SKM-1 (cell line): ENCODE data around the gene NXPE2.
A peak's percentile ranks its signal among the peaks of the same experiment; 100 is the strongest.

Source experiments
- DNase-seq: peaks from one replicate; lab custom pipeline; 2025; ENCODE audit not compliant: unreplicated experiment; lab: John Stamatoyannopoulos, UW

The NXPE2 gene

GRCh38 chr11:114738954-114739353 is 60.6 kb downstream of the NXPE2 start:
- peak; percentile 12 for DNase-seq

- no peak for DNase-seq
Measured at GRCh38 chr11:114745150-114745671, 66.9 kb downstream of the NXPE2 start.

GRCh38 chr11:114746013-114746412 is 67.7 kb downstream of the NXPE2 start:
- no peak for DNase-seq
